ENCODE measurements around the gene CRMP1. TPM values are rescaled to one million over a fixed set of nuclear protein-coding genes. Genes with fewer than 3 reads are reported as not detected.

CRMP1 gene
- total and polyA plus RNA-seq, 2 of the 8 experiments (the other 6 are each of a cell fraction or from before 2014, with no cell fraction given), result 120 to 131 TPM

- Histone ChIP-seq H4K8ac (ENCODE audit: extremely low read depth, insufficient read depth, low read length) (no peak overlapping the region), H3K56ac (replicated peaks; ENCODE audit: insufficient read length, low read depth, low read length) (no peak overlapping the region), H3K18ac (ENCODE audit: extremely low read depth, low read length) (no peak overlapping the region), H3K79me1 (ENCODE audit: low read depth, low read length) (no peaks in the 10 kb centered on the region), H3K79me2 (ENCODE audit: control insufficient read depth in 1 of 2, insufficient read depth in 2 of 2, low read length in 2 of 2) (no peaks in the 10 kb centered on the region), H2AFZ (ENCODE audit: low read length) (no peak overlapping the region), H3K4me3 (ENCODE audit: extremely low read depth in 1 of 4, insufficient read depth in 2 of 4, low read depth in 3 of 4, low read length in 4 of 4) (no peak overlapping the region), H2BK12ac (ENCODE audit: low read depth, low read length) (no peak overlapping the region), H2BK15ac (ENCODE audit: low read length) (no peak overlapping the region), H2BK5ac (ENCODE audit: low read depth, low read length) (no peak overlapping the region), H3K27ac (ENCODE audit: low read depth, low read length) (no peak overlapping the region), H3K4ac (replicated peaks; ENCODE audit: insufficient read length, low read depth, low read length) (no peak overlapping the region), H3K23me2 (ENCODE audit: low read depth, low read length) (no peaks in the 10 kb centered on the region), H3K27me3 (replicated peaks in 1 of 4; ENCODE audit: control insufficient read depth in 3 of 4, extremely low read depth in 1 of 4, insufficient read depth in 3 of 4, low read length in 3 of 4) (peaks cover 0 to 5% (median 0%) of the 10 kb centered on the region in 4 experiments; a peak in 1 of 7 replicates), H3K4me1 (replicated peaks in 1 of 4; ENCODE audit: control insufficient read depth in 3 of 4, insufficient read depth in 4 of 4, low read length in 3 of 4) (peaks cover 0 to 3% (median under 1%) of the 10 kb centered on the region in 4 experiments; a peak in 1 of 7 replicates), H4K5ac (ENCODE audit: insufficient read length, low read depth, low read length) (no peak overlapping the region), H4K20me1 (replicated peaks in 1 of 2; ENCODE audit: control insufficient read depth in 1 of 2, insufficient read depth in 2 of 2, low read length in 2 of 2) (no peaks in the 10 kb centered on the region), H3K4me2 (ENCODE audit: insufficient read depth in 1 of 2, low read depth in 2 of 2, low read length in 2 of 2) (no peak overlapping the region), H2AK5ac (ENCODE audit: low read depth, low read length) (no peak overlapping the region), H4K91ac (replicated peaks; ENCODE audit: insufficient read length, low read length) (no peak overlapping the region), H3K9ac (replicated peaks in 1 of 4; ENCODE audit: extremely low read depth in 1 of 4, low read depth in 3 of 4, low read length in 3 of 4) (no peak overlapping the region), H3K9me3 (ENCODE audit: insufficient read depth in 2 of 2, low read depth in 1 of 2, low read length in 1 of 2) (no peaks in the 10 kb centered on the region), H3K14ac (ENCODE audit: insufficient read length) (no peak overlapping the region), H2BK120ac (replicated peaks; ENCODE audit: low read depth, low read length) (no peak overlapping the region), H2BK20ac (ENCODE audit: low read length) (no peak overlapping the region), H3K36me3 (ENCODE audit: control insufficient read depth in 2 of 4, insufficient read depth in 4 of 4, low read length in 3 of 4) (no peaks in the 10 kb centered on the region), H3K23ac (ENCODE audit: insufficient read length) (no peak overlapping the region)
- DNase-seq (ENCODE audit: low read depth in 1 of 2, low spot score in 2 of 2) (no peak), FAIRE-seq (no peak)
- TF ChIP-seq EZH2 (IDR thresholded peaks at IDR 0.05; ENCODE audit: low read depth, low read length, severe bottlenecking) (no peak), HDAC6 (IDR thresholded peaks at IDR 0.05; ENCODE audit: low read depth, low read length) (no peak), PHF8 (conservative IDR thresholded peaks at IDR 0.05; ENCODE audit: low read depth, low read length) (no peak), CBX8 (IDR thresholded peaks at IDR 0.05; ENCODE audit: borderline replicate concordance, low read depth, low read length) (no peak), MAX (IDR thresholded peaks at IDR 0.05) (no peak), NRF1 (IDR thresholded peaks at IDR 0.05; ENCODE audit: low read depth, low read length) (no peak), SAP30 (IDR thresholded peaks at IDR 0.05; ENCODE audit: insufficient read depth, insufficient replicate concordance, low read length) (no peak), POLR2A (IDR thresholded peaks at IDR 0.05; ENCODE audit: control extremely low read depth in 1 of 2, low read depth in 2 of 2, low read length in 2 of 2) (no peak), POLR2AphosphoS5 (IDR thresholded peaks at IDR 0.05; ENCODE audit: low read depth, low read length) (no peak)
- TF ChIP-seq, protein P1, sequence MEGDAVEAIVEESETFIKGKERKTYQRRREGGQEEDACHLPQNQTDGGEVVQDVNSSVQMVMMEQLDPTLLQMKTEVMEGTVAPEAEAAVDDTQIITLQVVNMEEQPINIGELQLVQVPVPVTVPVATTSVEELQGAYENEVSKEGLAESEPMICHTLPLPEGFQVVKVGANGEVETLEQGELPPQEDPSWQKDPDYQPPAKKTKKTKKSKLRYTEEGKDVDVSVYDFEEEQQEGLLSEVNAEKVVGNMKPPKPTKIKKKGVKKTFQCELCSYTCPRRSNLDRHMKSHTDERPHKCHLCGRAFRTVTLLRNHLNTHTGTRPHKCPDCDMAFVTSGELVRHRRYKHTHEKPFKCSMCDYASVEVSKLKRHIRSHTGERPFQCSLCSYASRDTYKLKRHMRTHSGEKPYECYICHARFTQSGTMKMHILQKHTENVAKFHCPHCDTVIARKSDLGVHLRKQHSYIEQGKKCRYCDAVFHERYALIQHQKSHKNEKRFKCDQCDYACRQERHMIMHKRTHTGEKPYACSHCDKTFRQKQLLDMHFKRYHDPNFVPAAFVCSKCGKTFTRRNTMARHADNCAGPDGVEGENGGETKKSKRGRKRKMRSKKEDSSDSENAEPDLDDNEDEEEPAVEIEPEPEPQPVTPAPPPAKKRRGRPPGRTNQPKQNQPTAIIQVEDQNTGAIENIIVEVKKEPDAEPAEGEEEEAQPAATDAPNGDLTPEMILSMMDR (IDR thresholded peaks at IDR 0.05; ENCODE audit: control extremely low read depth in 1 of 3, insufficient read depth in 1 of 3, low read depth in 1 of 3, low read length in 3 of 3), result no peak
- CTCF ChIA-PET (ENCODE audit: partially characterized antibody), result interaction anchor here (0.8 kb wide), 1 partner anchor 28 kb away, joined by 3 read pairs; no protein-coding TSS in a partner anchor
- POLR2A ChIA-PET (ENCODE audit: partially characterized antibody), result interaction anchor here (1.7 kb wide), 1 partner anchor 13 kb away, joined by 6 read pairs; no protein-coding TSS in a partner anchor
- WGBS, 2 experiments (ENCODE audit: extremely low coverage in 1 of 2, insufficient coverage in 1 of 2, insufficient read length in 1 of 2, insufficient replicate concordance in 2 of 2, low coverage in 1 of 2, low lambda C conversion rate in 2 of 2, missing lambda C conversion rate in 1 of 2), result 81% methylated on average over 6 of the region's 6 CpGs; no CpG with 5 or more reads in 1 of the 2 experiments
These were observed 48.7 kb upstream of the CRMP1 start for GRCh38 chr4:5941601-5942000.

Data from H1 (cell line).